ENCODE data around the gene ZKSCAN7. TPM values are rescaled to one million over a fixed set of nuclear protein-coding genes. Genes with fewer than 3 reads are reported as not detected.

The ZKSCAN7 gene
- polyA plus RNA-seq, 1 of the 3 experiments (the other 2 are of a cell fraction): 5.4 TPM

GRCh38 chr3:44571024-44571423 lies 16.0 kb downstream of the ZKSCAN7 start:
- H3K36me3 ChIP-seq (replicated peaks in 1 of 2; ENCODE audit: control insufficient read depth in 1 of 2, insufficient read depth in 2 of 2, low read length in 1 of 2): peaks cover 35 to 44% of the 10 kb centered on the region in 2 experiments
- TF ChIP-seq GATA2 (CRISPR knock-in tag; IDR thresholded peaks at IDR 0.05) (no peak), REST (IDR thresholded peaks at IDR 0.05; ENCODE audit: low read depth, low read length) (no peak), NFIC (IDR thresholded peaks at IDR 0.05; ENCODE audit: borderline replicate concordance) (no peak), RCOR1 (IDR thresholded peaks at IDR 0.05; ENCODE audit: low read length) (no peak), MXI1 (IDR thresholded peaks at IDR 0.05; ENCODE audit: low read depth, low read length) (no peak), EZH2phosphoT487 (IDR thresholded peaks at IDR 0.05; ENCODE audit: borderline replicate concordance, low read depth) (no peak), IRF3 (IDR thresholded peaks at IDR 0.05; ENCODE audit: low read depth, low read length) (no peak), YY1 (IDR thresholded peaks at IDR 0.05; ENCODE audit: low read depth) (no peak), TAF1 (IDR thresholded peaks at IDR 0.05; ENCODE audit: borderline replicate concordance, low read depth, low read length) (no peak), ZBTB33 (IDR thresholded peaks at IDR 0.05; ENCODE audit: borderline replicate concordance, low read depth) (no peak), SIN3A (IDR thresholded peaks at IDR 0.05; ENCODE audit: borderline replicate concordance, low read depth, low read length) (no peak), POLR2AphosphoS5 (IDR thresholded peaks at IDR 0.05; ENCODE audit: low read depth, low read length) (no peak), SMC3 (IDR thresholded peaks at IDR 0.05; ENCODE audit: low read depth, low read length) (no peak), RAD21 (IDR thresholded peaks at IDR 0.05; ENCODE audit: low read length) (no peak), PBX3 (IDR thresholded peaks at IDR 0.05) (no peak), GABPA (IDR thresholded peaks at IDR 0.05; ENCODE audit: low read depth) (no peak), ELF1 (IDR thresholded peaks at IDR 0.05) (no peak), FOXJ3 (CRISPR knock-in tag; IDR thresholded peaks at IDR 0.05) (no peak)
- DNase-seq: no peak
- H3K27ac ChIP-seq (ENCODE audit: low read depth in 2 of 2, low read length in 1 of 2): no peak overlapping the region
- H2AFZ ChIP-seq (ENCODE audit: low read depth): no peak overlapping the region
- no peaks in the 10 kb centered on the region for H3K79me2 ChIP-seq (ENCODE audit: insufficient read depth)
- no peak overlapping the region; a peak in 1 of 4 replicates for H3K4me3 ChIP-seq (ENCODE audit: low read depth in 2 of 2, low read length in 1 of 2)
- no peaks in the 10 kb centered on the region for H4K20me1 ChIP-seq (ENCODE audit: insufficient read depth)
- no peak overlapping the region for H3K9ac ChIP-seq
- H3K27me3 ChIP-seq (ENCODE audit: insufficient read depth): no peaks in the 10 kb centered on the region
- H3K4me1 ChIP-seq (ENCODE audit: control insufficient read depth in 1 of 2, insufficient read depth in 2 of 2, low read depth in 1 of 2, low read length in 1 of 2): no peaks in the 10 kb centered on the region
- H3K9me2 ChIP-seq: no peaks in the 10 kb centered on the region
- H3K4me2 ChIP-seq: no peak overlapping the region
- peaks cover 5% of the 10 kb centered on the region for H3K9me3 ChIP-seq
- 86% methylated on average over 4 of the region's 4 CpGs for WGBS (ENCODE audit: low lambda C conversion rate)
- H3F3A ChIP-seq (replicated peaks; ENCODE audit: insufficient read depth): no peaks in the 10 kb centered on the region
- POLR2A ChIA-PET: no interaction called here
- CTCF ChIA-PET: no interaction called here

Measured in SK-N-SH (cell line).